PC-3 (cell line): ENCODE measurements around the gene TRAF1.

Experiments used
- CTCF ChIP-seq: fragments of 300-600 bp; sonication (generic); conservative IDR thresholded peaks from 2 replicates; pipeline ENCODE4 v1.5.1; 2017; ENCODE audit warnings: antibody characterized with exemption, low read depth, mild to moderate bottlenecking, low read length
- EZH2 ChIP-seq: fragments of 300-600 bp; sonication (generic); IDR thresholded peaks from one replicate; pipeline ENCODE4 v1.6.1; 2017; ENCODE audit warnings: antibody characterized with exemption, mild to moderate bottlenecking, low read length; ENCODE audit not compliant: unreplicated experiment
- EZH2phosphoT487 ChIP-seq: fragments of 300-600 bp; sonication (generic); IDR thresholded peaks from 2 replicates; pipeline ENCODE4 v1.6.1; 2018; ENCODE audit warnings: mild to moderate bottlenecking, antibody characterized with exemption, low read length, borderline replicate concordance

GRCh38 chr9:120886490-120886967, 40.1 kb downstream of the TRAF1 start:
- TF ChIP-seq CTCF (peak; percentile 32; the same call in 1 of the 2 replicates), EZH2phosphoT487 (no peak), EZH2 (no peak)
